Gastrocnemius medialis (tissue), 4 donors: ENCODE results near the gene ZNF574.

ENCODE experiments used
- CTCF ChIP-seq, 5 experiments: fragments of 450-650 bp in 3 of 5; fragments of 200-600 bp in 2 of 5; sonication (generic) in 2 of 5; IDR thresholded peaks in 4 of 5; conservative IDR thresholded peaks in 1 of 5; 1 replicate in 4 of 5; 2 replicates in 1 of 5; pipeline ENCODE4 v1.5.1; 2016 to 2019; ENCODE audit warnings: antibody characterized with exemption in 5 of 5, mild to moderate bottlenecking in 3 of 5, moderate library complexity in 3 of 5
- POLR2A ChIP-seq, 2 donors: fragments of 450-650 bp; IDR thresholded peaks; one replicate each; pipeline ENCODE4 v1.6.1; 2017; ENCODE audit warnings: antibody characterized with exemption in 2 of 2, mild to moderate bottlenecking in 2 of 2, moderate library complexity in 2 of 2

- no peak for TF ChIP-seq POLR2A (IDR thresholded peaks at IDR 0.05)
- TF ChIP-seq CTCF (IDR thresholded peaks at IDR 0.05 in 4 of 5, conservative IDR thresholded peaks at IDR 0.05 in 1 of 5) = no peak
Observed at GRCh38 chr19:42091300-42091699, 15.3 kb downstream of the ZNF574 start.
